ENCODE results near the gene PPFIA4.

PPFIA4 gene

DNA sequence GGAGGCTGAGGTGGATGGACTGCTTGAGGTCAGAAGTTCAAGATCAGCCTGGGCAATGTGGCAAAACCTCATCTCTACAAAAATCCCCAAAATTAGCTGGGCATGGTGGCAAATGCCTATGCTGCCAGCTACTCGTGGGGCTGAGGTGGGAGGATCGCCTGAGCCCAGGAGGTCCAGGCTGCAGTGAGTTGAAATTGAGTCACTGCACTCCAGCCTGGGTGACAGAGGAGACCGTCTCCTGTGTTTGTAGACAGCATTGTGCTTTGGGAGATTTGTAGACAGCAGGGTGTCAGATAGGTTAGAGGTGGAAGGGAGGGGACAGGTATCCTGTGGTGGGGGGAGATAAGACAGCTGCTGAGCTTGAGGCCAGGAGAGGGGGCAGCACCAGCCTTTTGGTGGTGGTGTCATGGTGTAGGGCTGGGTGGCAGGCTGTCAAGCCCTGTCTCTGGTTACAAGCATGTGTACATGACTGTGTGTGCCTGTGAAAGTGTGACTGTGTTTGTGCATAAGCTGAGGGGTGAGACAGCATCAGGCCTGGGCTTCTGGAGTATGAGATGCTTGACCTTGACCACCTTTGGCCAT lies 15.2 kb downstream of the PPFIA4 start:
- DNase-seq = no peak

GRCh38 chr1:203043830-203044545 lies 17.7 kb downstream of the PPFIA4 start:
- no peak for DNase-seq

DNA sequence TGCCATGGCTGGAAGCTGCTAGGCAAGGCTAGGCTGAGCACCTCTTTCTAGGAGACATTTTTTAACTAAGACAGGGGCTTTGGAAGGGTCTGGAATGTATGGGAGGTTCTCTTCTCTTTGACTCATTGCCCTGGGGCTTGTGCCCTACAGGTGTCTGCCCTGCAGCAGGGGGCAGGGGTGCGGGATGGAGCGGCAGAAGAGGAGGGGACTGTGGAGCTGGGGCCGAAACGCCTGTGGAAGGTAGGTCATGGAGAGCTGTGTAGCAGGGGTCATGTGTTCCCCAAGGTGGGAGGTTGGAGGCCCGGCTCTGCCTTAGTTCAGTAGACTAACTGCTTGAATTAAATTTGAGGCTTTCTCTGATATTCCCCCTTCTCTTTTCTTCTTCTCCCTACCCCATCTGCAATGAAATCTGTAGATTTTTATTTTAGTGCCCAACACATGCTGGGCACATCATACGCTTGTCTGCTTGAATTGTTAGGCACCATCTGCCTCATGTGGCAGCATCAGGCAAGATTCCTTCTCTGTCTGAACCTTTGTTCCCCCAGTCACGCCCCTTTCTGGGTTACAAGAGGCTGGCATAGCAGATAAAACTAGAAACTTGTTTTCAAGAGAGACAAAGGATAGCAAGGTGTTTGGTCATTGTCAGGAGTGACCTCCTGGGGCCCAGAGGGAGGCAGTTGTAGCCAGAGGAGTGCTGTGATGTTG lies 18.4 kb downstream of the PPFIA4 start:
- no peak for DNase-seq

DNA sequence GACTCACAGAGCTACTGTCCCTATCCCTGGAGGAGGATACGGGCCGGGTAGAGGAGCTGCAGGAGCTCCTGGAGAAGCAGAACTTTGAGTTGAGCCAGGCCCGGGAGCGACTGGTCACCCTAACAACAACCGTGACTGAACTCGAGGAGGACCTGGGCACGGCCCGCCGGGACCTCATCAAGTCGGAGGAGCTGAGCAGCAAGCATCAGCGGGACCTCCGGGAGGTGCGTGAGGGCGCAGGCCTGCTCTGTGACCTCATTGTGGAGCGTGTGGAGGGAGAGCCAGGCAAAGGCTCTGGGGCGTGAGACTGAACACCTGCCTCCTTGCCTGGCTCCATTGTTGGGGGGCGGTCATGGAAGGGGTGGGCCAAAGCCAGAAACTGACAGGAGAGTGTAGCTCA lies 19.0 kb downstream of the PPFIA4 start:
- DNase-seq = no peak

DNA sequence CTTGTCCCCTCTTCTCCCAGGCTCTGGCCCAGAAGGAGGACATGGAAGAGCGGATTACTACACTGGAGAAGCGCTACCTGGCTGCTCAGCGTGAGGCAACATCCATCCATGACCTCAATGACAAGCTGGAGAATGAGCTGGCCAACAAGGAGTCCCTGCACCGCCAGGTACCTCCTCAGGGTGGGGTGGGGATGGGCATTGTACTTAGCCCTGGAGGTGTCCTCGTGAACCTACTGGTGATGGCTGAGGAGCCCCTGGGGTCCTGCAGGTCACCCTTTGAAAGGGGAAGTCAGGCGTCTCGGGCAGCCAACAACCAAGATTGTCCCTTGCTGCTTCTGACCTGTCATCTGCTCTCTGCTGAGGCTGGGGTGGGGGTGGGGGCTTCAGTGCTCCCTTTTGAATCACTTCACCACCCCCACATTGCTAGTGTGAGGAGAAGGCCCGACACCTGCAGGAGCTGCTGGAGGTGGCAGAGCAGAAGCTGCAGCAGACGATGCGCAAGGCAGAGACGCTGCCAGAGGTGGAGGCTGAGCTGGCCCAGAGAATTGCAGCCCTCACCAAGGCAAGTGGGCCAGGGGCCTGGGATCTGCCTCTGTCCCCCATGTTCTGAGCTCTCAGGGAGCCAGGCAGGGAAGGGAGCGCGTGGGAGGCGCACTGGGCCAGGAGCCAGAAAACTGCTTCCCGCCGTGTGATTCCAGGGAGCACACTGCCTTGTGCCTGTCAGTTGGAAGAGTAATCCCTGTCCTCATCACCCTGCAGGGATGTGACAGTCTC lies 19.7 kb downstream of the PPFIA4 start:
- DNase-seq = no peak

DNA sequence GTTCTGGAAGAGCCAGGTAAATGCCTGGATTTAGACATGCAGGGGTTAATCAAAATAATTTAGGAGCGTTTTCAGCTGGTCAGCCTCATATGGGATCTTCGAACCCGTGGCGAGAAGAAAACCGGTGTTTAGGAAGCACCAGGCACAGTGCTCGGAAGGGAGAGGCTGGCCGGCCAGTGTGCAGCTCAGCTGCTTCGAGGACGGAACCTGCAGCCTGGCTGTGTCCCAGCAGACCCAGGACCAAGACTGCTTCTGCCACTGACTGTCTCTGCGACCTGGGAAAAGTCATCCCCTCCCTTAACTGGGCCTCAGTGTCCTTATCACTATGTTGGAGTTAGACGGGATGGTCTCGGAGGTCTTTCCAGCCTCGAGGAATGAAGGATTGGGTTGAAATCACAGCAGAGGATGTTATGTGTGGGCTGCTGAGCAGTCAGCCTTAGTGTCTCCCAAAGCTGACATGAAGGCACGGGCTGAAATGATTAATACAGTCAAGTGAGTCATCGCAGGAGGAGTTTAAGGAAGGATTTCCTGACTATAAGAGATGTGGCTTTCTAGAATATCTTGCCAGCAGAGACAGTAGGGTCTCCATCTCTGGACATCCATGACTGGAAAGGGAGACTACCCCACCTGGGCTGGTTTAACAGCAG lies 20.8 kb downstream of the PPFIA4 start:
- DNase-seq = no peak

DNA sequence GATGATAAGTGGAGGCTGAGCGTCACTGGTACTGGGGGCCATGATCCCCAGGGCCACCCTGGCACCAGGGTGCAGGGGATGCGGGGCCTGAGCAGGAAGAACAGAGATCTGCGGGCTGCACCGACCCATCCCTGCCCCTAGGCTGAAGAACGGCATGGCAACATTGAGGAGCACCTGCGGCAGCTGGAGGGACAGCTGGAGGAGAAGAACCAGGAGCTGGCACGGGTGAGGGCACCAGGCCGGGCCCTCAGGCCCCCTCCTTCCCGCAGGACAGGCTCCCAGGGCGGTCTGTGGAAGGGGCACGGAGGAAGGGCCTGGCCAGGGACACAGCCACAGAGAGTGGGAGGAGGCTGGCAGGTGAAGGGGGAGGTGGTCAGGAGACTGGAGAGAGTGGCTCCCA lies 21.8 kb downstream of the PPFIA4 start:
- DNase-seq = no peak

- DNase-seq = no peak
These were observed 22.3 kb downstream of the PPFIA4 start for GRCh38 chr1:203048555-203049051.

- DNase-seq = no peak
These were observed 22.8 kb downstream of the PPFIA4 start for GRCh38 chr1:203049077-203049476.

DNA sequence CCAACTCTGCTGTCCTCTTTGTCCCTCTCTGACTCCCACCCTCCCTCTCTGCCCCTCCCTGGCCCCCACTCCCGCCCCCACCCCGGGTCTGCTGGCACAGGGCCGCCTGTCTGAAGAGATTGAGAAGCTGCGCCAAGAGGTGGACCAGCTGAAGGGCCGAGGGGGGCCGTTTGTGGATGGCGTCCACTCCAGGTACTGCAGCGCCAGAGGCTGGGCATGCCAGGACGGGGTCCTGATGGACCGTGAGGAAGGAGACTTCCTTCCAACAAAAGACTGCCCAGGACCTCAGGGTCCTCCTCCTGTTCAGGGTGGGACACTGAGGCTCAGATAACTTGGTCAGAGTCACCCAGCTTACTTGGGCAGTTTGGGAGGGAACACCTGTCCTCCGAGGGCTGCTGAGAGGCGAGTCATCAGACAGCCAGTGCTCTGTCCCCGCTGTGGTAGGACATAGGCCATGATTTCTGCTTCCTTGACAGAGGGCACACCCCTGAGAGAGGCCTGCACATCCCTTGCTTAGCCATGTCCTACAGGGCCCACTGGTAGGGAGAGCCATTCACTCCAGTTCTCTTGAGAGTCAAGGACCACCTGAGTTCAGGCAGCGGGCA lies 23.4 kb downstream of the PPFIA4 start:
- DNase-seq = no peak

DNA sequence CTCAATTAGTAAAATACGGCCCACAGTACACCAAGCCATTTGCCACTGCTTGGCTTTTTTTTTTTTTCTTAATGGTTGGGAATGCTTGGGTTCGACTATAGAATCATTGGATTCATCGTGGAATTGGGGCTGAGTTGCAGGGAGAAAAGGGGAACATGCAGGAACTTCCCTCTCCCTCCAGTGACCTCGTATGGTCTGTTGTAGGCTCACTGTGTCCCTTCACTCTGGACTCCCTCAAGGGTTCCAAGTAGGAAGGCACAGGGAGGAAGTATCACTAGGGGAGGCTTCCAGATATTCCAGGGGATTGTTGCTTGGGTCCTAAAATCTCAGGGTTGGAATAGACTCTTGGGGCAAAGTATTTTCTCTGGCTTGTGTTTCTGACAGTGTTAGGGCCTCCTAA lies 24.5 kb downstream of the PPFIA4 start:
- no peak for DNase-seq

GRCh38 chr1:203051841-203052324 lies 25.6 kb downstream of the PPFIA4 start:
- no peak for DNase-seq

DNA sequence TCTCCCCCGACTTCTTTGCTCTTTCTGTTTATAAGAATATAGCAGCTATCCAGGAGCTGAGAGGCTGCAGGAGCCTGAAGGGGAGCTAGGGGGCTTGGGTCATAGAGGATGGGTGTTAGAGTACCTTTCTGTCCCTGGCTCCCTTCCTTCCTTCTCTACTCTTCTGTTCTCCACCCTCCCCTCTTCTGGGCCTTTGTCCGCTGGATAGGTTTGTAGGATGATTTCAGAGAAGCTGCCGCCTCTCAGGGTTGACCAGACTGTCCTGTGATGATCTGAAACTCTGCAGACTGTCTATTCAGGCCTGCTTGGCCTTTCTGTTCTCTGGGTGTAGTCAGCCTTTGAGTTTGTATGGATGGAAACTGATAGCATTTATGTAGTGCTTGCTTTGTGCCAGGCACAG lies 26.3 kb downstream of the PPFIA4 start:
- DNase-seq = no peak

DNA sequence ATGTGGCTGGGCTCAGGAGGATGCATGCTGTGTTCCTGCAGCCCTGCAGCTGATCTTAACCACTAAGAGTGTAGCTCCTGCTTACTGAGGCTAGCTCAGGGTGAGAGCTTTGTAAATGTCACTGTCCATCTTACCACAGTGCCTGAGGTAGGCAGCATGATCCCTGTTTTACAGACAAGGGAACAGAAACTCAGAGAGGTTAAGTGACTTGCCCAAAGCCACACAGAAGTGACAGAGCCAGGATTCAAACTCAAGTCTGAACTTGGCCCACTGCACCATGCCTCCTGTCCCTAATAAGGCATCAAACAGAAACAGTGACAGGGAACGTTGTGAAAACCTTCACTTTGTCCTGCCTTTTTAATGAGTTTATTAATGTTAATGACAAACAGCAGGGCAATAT lies 27.9 kb downstream of the PPFIA4 start:
- no peak for DNase-seq

DNA sequence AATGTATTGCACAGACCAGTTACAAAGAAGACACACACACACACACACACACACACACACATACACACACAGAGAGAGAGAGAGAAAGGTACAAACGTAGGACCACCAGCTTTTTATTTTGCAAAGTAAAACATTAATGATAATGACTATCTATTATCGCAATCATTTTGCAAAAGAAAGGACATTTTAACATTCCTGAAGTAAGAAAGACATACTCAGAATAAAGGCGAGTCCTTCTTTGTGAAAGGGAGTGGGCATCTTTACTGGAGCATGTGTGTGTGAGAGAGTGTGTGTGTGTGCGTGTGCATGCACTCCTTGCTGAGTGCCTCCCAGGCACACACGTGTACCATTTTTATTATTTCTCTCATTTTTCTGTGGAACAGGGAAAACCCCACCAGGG lies 28.4 kb downstream of the PPFIA4 start:
- no peak for DNase-seq

DNA sequence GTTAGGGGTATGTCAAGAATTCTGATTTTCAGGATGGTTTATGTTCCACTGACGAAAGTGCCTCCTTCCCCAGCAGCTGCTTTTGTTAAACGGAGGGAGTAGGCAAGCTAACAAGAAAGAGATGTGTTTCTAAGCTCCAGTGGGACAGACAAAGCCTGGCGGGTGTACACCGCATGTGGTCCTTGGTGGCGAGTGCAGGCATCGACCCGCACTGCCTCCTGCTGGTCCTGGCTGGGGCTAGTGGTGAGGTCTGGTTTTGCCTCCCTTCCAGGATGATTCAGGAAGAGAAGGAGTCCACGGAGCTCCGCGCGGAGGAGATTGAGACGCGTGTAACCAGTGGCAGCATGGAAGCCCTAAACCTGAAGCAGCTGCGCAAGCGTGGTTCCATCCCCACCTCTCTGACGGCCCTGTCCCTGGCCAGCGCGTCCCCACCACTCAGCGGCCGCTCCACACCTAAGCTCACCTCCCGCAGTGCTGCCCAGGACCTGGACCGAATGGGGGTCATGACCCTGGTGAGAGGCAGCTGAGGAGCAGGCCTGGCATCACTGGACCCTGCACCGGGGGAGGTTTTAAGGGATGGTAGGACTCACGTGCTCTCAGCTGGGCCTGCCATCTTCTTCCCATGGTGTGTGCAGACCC lies 29.0 kb downstream of the PPFIA4 start:
- no peak for DNase-seq

DNA sequence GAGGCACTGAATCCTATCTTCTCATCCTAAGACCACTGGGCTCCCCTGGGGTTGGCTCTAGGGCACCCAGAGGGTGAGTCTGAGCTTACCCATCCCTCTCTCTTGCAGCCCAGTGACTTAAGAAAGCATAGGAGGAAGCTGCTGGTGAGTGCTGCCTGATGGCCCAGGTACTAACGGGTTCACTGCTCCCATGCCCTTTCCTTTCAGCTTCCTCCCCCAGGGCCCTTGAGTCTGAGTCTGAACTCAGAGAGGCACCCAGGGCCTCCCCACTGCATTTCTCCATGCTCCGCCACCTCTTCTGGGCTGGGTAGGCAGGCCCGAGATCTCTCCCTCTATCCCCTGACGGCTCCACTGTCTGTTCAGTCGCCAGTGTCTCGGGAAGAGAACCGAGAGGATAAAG lies 29.7 kb downstream of the PPFIA4 start:
- DNase-seq = no peak

DNA sequence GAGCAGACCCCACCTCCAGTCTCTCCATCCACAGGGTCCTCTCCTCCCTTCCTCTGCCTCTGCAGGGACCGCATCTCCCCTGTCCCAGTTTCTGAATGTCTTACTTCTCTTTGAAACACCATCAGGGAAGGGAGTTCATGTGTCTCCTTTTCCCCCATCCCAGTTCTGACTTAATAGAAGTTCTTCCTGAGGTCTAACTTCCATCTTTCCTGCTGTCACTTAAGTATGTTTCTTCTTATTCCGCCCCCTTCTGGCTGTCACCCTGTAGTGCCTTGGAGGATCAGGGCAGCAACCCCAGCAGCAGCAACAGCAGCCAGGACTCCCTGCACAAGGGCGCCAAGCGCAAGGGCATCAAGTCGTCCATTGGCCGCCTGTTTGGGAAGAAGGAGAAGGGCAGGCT lies 30.2 kb downstream of the PPFIA4 start:
- no peak for DNase-seq

- no peak for DNase-seq
These were observed 31.8 kb downstream of the PPFIA4 start for GRCh38 chr1:203057911-203058675.

- no peak for DNase-seq
These were observed 32.3 kb downstream of the PPFIA4 start for GRCh38 chr1:203058676-203058935.

- no peak for DNase-seq
These were observed 33.2 kb downstream of the PPFIA4 start for GRCh38 chr1:203059485-203059884.
